Measurements from ENCODE around the gene IL12RB1.

GRCh38 chr19:18086590-18087138 is at the start of gene IL12RB1:
- TF ChIP-seq CTCF (IDR thresholded peaks at IDR 0.05): no peak
- TF ChIP-seq POLR2AphosphoS5 (IDR thresholded peaks at IDR 0.05; ENCODE audit: low read depth, low read length): no peak
- TF ChIP-seq TCF7L2 (IDR thresholded peaks at IDR 0.05; ENCODE audit: low read depth, low read length): no peak
- TF ChIP-seq SIN3A (IDR thresholded peaks at IDR 0.05; ENCODE audit: borderline replicate concordance, insufficient read depth, low read depth, low read length): no peak
